Measurements from ENCODE around the gene PM20D2.

DNA sequence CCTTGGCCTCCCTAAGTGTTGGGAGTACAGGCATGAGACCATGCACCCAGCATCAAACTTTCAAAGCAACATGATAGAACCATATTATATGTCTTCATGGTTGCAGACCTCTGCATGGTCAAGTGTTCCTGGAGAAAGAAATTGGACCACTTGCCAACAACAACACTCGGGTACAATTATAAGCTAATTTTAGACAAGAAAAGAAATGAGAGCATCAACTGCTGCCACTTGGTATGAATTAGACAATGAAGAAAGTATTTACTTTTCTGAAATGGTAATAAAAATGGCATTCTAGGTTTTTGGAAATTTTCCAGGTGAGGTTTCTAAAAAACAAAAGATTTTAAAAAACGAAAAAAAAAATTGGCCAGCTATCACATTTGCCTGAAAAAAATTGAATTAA is 7.7 kb upstream of the PM20D2 start:
- TF ChIP-seq, protein P1, sequence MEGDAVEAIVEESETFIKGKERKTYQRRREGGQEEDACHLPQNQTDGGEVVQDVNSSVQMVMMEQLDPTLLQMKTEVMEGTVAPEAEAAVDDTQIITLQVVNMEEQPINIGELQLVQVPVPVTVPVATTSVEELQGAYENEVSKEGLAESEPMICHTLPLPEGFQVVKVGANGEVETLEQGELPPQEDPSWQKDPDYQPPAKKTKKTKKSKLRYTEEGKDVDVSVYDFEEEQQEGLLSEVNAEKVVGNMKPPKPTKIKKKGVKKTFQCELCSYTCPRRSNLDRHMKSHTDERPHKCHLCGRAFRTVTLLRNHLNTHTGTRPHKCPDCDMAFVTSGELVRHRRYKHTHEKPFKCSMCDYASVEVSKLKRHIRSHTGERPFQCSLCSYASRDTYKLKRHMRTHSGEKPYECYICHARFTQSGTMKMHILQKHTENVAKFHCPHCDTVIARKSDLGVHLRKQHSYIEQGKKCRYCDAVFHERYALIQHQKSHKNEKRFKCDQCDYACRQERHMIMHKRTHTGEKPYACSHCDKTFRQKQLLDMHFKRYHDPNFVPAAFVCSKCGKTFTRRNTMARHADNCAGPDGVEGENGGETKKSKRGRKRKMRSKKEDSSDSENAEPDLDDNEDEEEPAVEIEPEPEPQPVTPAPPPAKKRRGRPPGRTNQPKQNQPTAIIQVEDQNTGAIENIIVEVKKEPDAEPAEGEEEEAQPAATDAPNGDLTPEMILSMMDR (IDR thresholded peaks at IDR 0.05) = no peak
- TF ChIP-seq ZFX (IDR thresholded peaks at IDR 0.05; ENCODE audit: borderline replicate concordance) = no peak
